HEK293 (cell line): ENCODE data around the gene KIRREL3.

Source experiments
- CTCF ChIA-PET: fragments of 350-600 bp; formaldehyde crosslinking; extraction: SDS; loops from one replicate; lab custom pipeline; 2021; ENCODE audit warnings: antibody characterized with exemption; lab: Yijun Ruan, JAX
- POLR2A ChIA-PET: fragments of 300-600 bp; formaldehyde crosslinking; extraction: SDS; loops from one replicate; lab custom pipeline; 2020; ENCODE audit warnings: antibody characterized with exemption, inconsistent platforms; lab: Yijun Ruan, JAX
- H3K27ac ChIP-seq: fragments of 200-500 bp; sonication (Bioruptor generic); 2 replicates; pipeline ENCODE4 v1.5.1; 2014; ENCODE audit warnings: low read depth, low read length, control low read depth, inconsistent platforms; ENCODE audit errors: extremely low read depth
- H3K36me3 ChIP-seq, 2 experiments: fragments of 200-500 bp in 1 of 2; sonication (Bioruptor generic) in 1 of 2; 1 replicate in 1 of 2; 2 replicates in 1 of 2; pipeline ENCODE4 v1.5.1; 2014 to 2017; ENCODE audit warnings: inconsistent platforms in 2 of 2, low read length in 2 of 2; ENCODE audit not compliant: control insufficient read depth in 2 of 2, insufficient read depth in 1 of 2
- H3K4me1 ChIP-seq: fragments of 200-500 bp; sonication (Bioruptor generic); 2 replicates; pipeline ENCODE4 v1.5.1; 2014; ENCODE audit warnings: mild to moderate bottlenecking, low read length, inconsistent platforms; ENCODE audit not compliant: control insufficient read depth, insufficient read depth
- H3K4me3 ChIP-seq: 2 replicates; pipeline ENCODE4 v1.5.1; 2011; ENCODE audit warnings: low read depth, mild to moderate bottlenecking, control low read depth, low read length, moderate library complexity
- H3K9me3 ChIP-seq: fragments of 200-500 bp; sonication (Bioruptor generic); 2 replicates; pipeline ENCODE4 v1.5.1; 2014; ENCODE audit warnings: low read depth, low read length, inconsistent platforms; ENCODE audit not compliant: control insufficient read depth, insufficient read depth
- HOXD13 ChIP-seq: sonication (generic); formaldehyde crosslinking; IDR thresholded peaks from 2 replicates; pipeline ENCODE4 v1.8.0; 2022; ENCODE audit warnings: missing genetic modification reagents, borderline replicate concordance
- KLF10 ChIP-seq: fragments of 450-650 bp; IDR thresholded peaks from 2 replicates; pipeline ENCODE4 v1.5.1; 2018; ENCODE audit warnings: missing biosample characterization, mild to moderate bottlenecking, missing genetic modification characterization
- KLF9 ChIP-seq: fragments of 450-650 bp; formaldehyde crosslinking; IDR thresholded peaks from 2 replicates; pipeline ENCODE4 v1.5.1; 2016; ENCODE audit warnings: missing biosample characterization, missing genetic modification characterization, low read depth
- MYNN ChIP-seq: fragments of 450-650 bp; formaldehyde crosslinking; IDR thresholded peaks from 2 replicates; pipeline ENCODE4 v1.5.1; 2016; ENCODE audit warnings: missing biosample characterization, missing genetic modification characterization, borderline replicate concordance
- REST ChIP-seq: fragments of 450-650 bp; formaldehyde crosslinking; IDR thresholded peaks from 2 replicates; pipeline ENCODE4 v1.5.1; 2016; ENCODE audit warnings: missing biosample characterization, missing genetic modification characterization
- SCRT2 ChIP-seq: fragments of 450-650 bp; formaldehyde crosslinking; IDR thresholded peaks from 2 replicates; pipeline ENCODE4 v1.5.1; 2016; ENCODE audit warnings: missing biosample characterization, missing genetic modification characterization
- TRIM28 ChIP-seq: IDR thresholded peaks from 2 replicates; pipeline ENCODE4 v1.6.1; 2011; ENCODE audit warnings: low read length, control low read depth, borderline replicate concordance
- YY2 ChIP-seq: fragments of 450-650 bp; formaldehyde crosslinking; IDR thresholded peaks from 2 replicates; pipeline ENCODE4 v1.5.1; 2016; ENCODE audit warnings: missing biosample characterization, missing genetic modification characterization
- ZBTB26 ChIP-seq: fragments of 450-650 bp; formaldehyde crosslinking; optimal IDR thresholded peaks from 2 replicates; pipeline ENCODE3; 2016; ENCODE audit warnings: missing biosample characterization, mild to moderate bottlenecking, missing genetic modification characterization
- ZBTB49 ChIP-seq: fragments of 450-650 bp; formaldehyde crosslinking; IDR thresholded peaks from 2 replicates; pipeline ENCODE4 v1.5.1; 2016; ENCODE audit warnings: missing biosample characterization, missing genetic modification characterization, low read depth
- ZFHX2 ChIP-seq: fragments of 450-650 bp; formaldehyde crosslinking; conservative IDR thresholded peaks from 2 replicates; pipeline ENCODE4 v1.5.1; 2016; ENCODE audit warnings: missing biosample characterization, missing genetic modification characterization
- ZNF24 ChIP-seq: fragments of 450-650 bp; formaldehyde crosslinking; IDR thresholded peaks from 2 replicates; pipeline ENCODE4 v1.5.1; 2016; ENCODE audit warnings: missing biosample characterization, missing genetic modification characterization
- ZNF280D ChIP-seq: fragments of 450-650 bp; formaldehyde crosslinking; IDR thresholded peaks from 2 replicates; pipeline ENCODE4 v1.5.1; 2016; ENCODE audit warnings: missing biosample characterization, missing genetic modification characterization
- ZNF292 ChIP-seq: fragments of 450-650 bp; formaldehyde crosslinking; IDR thresholded peaks from 2 replicates; pipeline ENCODE4 v1.5.1; 2016; ENCODE audit warnings: low read depth, missing biosample characterization, missing genetic modification characterization, borderline replicate concordance
- ZNF354C ChIP-seq: fragments of 450-650 bp; formaldehyde crosslinking; IDR thresholded peaks from 2 replicates; pipeline ENCODE4 v1.5.1; 2016; ENCODE audit warnings: missing biosample characterization, missing genetic modification characterization, low read depth, borderline replicate concordance
- ZNF473 ChIP-seq: fragments of 450-650 bp; formaldehyde crosslinking; IDR thresholded peaks from 2 replicates; pipeline ENCODE4 v1.5.1; 2017; ENCODE audit warnings: missing biosample characterization, missing genetic modification characterization
- ZNF530 ChIP-seq: fragments of 450-650 bp; formaldehyde crosslinking; IDR thresholded peaks from 2 replicates; pipeline ENCODE4 v1.5.1; 2016; ENCODE audit warnings: low read depth, missing biosample characterization, missing genetic modification characterization
- ZNF555 ChIP-seq: fragments of 450-650 bp; formaldehyde crosslinking; conservative IDR thresholded peaks from 2 replicates; pipeline ENCODE4 v1.5.1; 2017; ENCODE audit warnings: missing biosample characterization, mild to moderate bottlenecking, missing genetic modification characterization, inconsistent platforms
- ZNF558 ChIP-seq: fragments of 450-650 bp; formaldehyde crosslinking; IDR thresholded peaks from 2 replicates; pipeline ENCODE4 v1.5.1; 2016; ENCODE audit warnings: missing biosample characterization, missing genetic modification characterization
- ZNF560 ChIP-seq: fragments of 450-650 bp; formaldehyde crosslinking; IDR thresholded peaks from 2 replicates; pipeline ENCODE4 v1.5.1; 2017; ENCODE audit warnings: missing biosample characterization, missing genetic modification characterization, borderline replicate concordance
- ZNF600 ChIP-seq: fragments of 450-650 bp; formaldehyde crosslinking; IDR thresholded peaks from 2 replicates; pipeline ENCODE4 v1.5.1; 2016; ENCODE audit warnings: missing biosample characterization, missing genetic modification characterization
- ZNF626 ChIP-seq: fragments of 450-650 bp; sonication (Bioruptor Pico); formaldehyde crosslinking; IDR thresholded peaks from 2 replicates; pipeline ENCODE4 v1.5.1; 2018; ENCODE audit warnings: missing biosample characterization, missing genetic modification characterization, inconsistent platforms
- ZNF660 ChIP-seq: fragments of 450-650 bp; IDR thresholded peaks from 2 replicates; pipeline ENCODE4 v1.5.1; 2018; ENCODE audit warnings: missing biosample characterization, mild to moderate bottlenecking, missing genetic modification characterization
- ZNF76 ChIP-seq: fragments of 450-650 bp; formaldehyde crosslinking; IDR thresholded peaks from 2 replicates; pipeline ENCODE4; 2016; ENCODE audit warnings: low read depth, missing biosample characterization, missing genetic modification characterization, borderline replicate concordance
- ZSCAN5A ChIP-seq: fragments of 450-650 bp; formaldehyde crosslinking; IDR thresholded peaks from 2 replicates; pipeline ENCODE4 v1.5.1; 2016; ENCODE audit warnings: missing biosample characterization, missing genetic modification characterization

KIRREL3 gene

GRCh38 chr11:126585774-126586491 lies 414.6 kb downstream of the KIRREL3 start:
- Histone ChIP-seq H3K4me3 (peak overlapping the region; percentile 4; the same call in 1 of the 2 replicates), H3K36me3 (no peaks in the 10 kb centered on the region), H3K9me3 (no peaks in the 10 kb centered on the region), H3K27ac (peak overlapping the region; percentile 69), H3K4me1 (peaks cover 9% of the 10 kb centered on the region)
- ChIA-PET CTCF (interaction anchor here (0.7 to 1.2 kb wide), 5 partner anchors 9 to 101 kb away, joined by 3 to 4 read pairs (median 4); no protein-coding TSS in a partner anchor), POLR2A (interaction anchor here (1.1 kb wide), 2 partner anchors 20 to 231 kb away, joined by 3 read pairs; partner anchors contain the start of gene ST3GAL4)
- TF ChIP-seq ZNF473 (tag by site-specific recombination) (no peak), KLF10 (tag by site-specific recombination) (0 out of 2 replicates have a peak, but pooled peaks have one; percentile 34), ZNF555 (tag by site-specific recombination) (no peak), ZNF354C (tag by site-specific recombination) (no peak), TRIM28 (peak; percentile 89), REST (tag by site-specific recombination) (no peak), ZNF558 (tag by site-specific recombination) (no peak), ZNF660 (tag by site-specific recombination) (0 out of 2 replicates have a peak, but pooled peaks have one; percentile 29), ZNF292 (tag by site-specific recombination) (no peak), ZBTB26 (no peak), KLF9 (tag by site-specific recombination) (no peak), ZNF600 (tag by site-specific recombination) (peak; percentile 61; the same call in 1 of the 2 replicates), ZNF24 (tag by site-specific recombination) (peak; percentile 62; the same call in 1 of the 2 replicates), ZNF280D (tag by site-specific recombination) (no peak), ZBTB49 (tag by site-specific recombination) (no peak), ZFHX2 (tag by site-specific recombination) (no peak), ZNF76 (no peak), HOXD13 (no peak), ZSCAN5A (tag by site-specific recombination) (no peak), ZNF626 (no peak), SCRT2 (tag by site-specific recombination) (0 out of 2 replicates have a peak, but pooled peaks have one; percentile 14), ZNF560 (no peak), MYNN (no peak), ZNF530 (tag by site-specific recombination) (no peak), YY2 (tag by site-specific recombination) (0 out of 2 replicates have a peak, but pooled peaks have one; percentile 26)
